Gastroesophageal sphincter (tissue), 3 donors: ENCODE data around the gene FLYWCH2.

ENCODE experiments used
- POLR2A ChIP-seq, 2 donors: fragments of 450-650 bp; IDR thresholded peaks; one replicate each; pipeline ENCODE4 v1.6.1; 2017; ENCODE audit warnings: antibody characterized with exemption in 2 of 2, mild to moderate bottlenecking in 2 of 2, moderate library complexity in 1 of 2
- TF ChIP-seq, protein P1 (sequence below), 4 experiments: fragments of 200-600 bp in 2 of 4; fragments of 450-650 bp in 2 of 4; sonication (generic) in 1 of 4; IDR thresholded peaks; one replicate each; pipeline ENCODE4 v1.5.1; 2017 to 2019; ENCODE audit warnings: antibody characterized with exemption in 4 of 4, mild to moderate bottlenecking in 2 of 4, moderate library complexity in 2 of 4

DNA sequence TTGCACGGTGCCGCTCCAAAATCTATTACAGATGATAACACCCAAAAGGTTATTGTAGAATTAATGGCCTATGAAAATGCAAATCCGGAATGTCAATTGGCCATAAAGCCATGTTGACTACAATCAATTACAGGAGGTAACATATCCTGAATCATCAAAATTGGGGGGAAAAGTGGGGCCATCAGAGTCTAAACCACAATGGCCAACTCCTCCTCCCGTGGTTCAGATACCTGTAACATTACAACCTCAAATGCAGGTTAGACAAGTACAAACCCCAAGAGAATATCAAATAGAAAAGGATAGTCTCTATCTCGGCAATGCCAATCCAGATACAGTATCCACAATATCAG is 43.6 kb downstream of the FLYWCH2 start:
- TF ChIP-seq, protein P1, sequence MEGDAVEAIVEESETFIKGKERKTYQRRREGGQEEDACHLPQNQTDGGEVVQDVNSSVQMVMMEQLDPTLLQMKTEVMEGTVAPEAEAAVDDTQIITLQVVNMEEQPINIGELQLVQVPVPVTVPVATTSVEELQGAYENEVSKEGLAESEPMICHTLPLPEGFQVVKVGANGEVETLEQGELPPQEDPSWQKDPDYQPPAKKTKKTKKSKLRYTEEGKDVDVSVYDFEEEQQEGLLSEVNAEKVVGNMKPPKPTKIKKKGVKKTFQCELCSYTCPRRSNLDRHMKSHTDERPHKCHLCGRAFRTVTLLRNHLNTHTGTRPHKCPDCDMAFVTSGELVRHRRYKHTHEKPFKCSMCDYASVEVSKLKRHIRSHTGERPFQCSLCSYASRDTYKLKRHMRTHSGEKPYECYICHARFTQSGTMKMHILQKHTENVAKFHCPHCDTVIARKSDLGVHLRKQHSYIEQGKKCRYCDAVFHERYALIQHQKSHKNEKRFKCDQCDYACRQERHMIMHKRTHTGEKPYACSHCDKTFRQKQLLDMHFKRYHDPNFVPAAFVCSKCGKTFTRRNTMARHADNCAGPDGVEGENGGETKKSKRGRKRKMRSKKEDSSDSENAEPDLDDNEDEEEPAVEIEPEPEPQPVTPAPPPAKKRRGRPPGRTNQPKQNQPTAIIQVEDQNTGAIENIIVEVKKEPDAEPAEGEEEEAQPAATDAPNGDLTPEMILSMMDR (IDR thresholded peaks at IDR 0.05) = no peak
- TF ChIP-seq POLR2A (IDR thresholded peaks at IDR 0.05) = no peak
